ENCODE data around the gene FAM118B.

The FAM118B gene

DNA sequence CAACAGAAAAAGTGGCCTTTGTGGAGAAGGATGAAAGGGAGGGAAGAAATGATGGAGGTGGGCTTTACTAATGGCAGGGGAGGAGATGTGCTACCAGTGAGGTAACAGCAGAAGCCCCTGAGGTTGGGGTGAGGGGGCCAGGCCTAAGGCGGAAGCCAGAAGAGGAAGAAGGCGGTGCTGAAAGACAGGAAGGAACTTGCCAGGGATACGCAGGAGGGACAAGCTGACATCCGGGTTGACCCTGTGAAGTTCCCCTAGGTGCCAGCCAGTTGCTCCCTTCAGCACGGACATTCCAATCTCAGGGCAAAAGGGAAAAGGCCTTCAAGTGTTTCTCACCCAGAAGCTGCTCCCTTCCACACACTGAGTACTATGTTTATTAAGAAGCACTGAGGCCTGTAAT lies 69.0 kb downstream of the FAM118B start:
- Histone ChIP-seq H3K27ac (ENCODE audit: low read depth, low read length) (no peak overlapping the region), H3K36me3 (ENCODE audit: insufficient read depth, low read length) (peaks cover 25% of the 10 kb centered on the region), H3K27me3 (ENCODE audit: insufficient read depth, low read length) (peaks cover 24% of the 10 kb centered on the region), H3K9me3 (ENCODE audit: insufficient read depth, low read depth, low read length) (no peaks in the 10 kb centered on the region), H3K4me1 (ENCODE audit: insufficient read depth, low read length) (peaks cover 9% of the 10 kb centered on the region), H3K9ac (ENCODE audit: low read depth, low read length) (no peak overlapping the region), H3K4me3 (ENCODE audit: low read length) (no peak overlapping the region)
- WGBS: 89% methylated on average over 5 of the region's 5 CpGs

DNA sequence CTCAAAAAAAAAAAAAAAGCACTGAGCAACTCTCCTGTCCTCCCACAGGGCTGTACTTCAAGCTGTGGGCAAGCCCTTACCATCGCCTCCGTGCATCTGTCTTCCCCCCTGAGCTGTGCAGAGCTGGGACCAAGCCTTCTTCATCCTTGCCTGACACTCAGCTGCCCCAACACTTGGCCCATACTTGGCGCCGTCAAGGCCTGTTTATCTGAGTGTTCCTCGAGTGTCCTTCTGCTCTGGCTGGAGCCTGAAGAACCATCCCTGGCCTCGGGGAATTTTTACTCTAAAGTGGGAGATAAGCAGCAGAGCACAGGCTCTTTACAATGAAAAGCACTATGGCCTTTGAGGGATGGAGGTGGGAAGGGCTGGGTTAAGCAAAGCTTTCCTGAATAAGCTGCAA lies 69.7 kb downstream of the FAM118B start:
- Histone ChIP-seq H3K27me3 (ENCODE audit: insufficient read depth, low read length) (peaks cover 24% of the 10 kb centered on the region), H3K9ac (ENCODE audit: low read depth, low read length) (no peak overlapping the region), H3K36me3 (ENCODE audit: insufficient read depth, low read length) (peaks cover 18% of the 10 kb centered on the region), H3K4me3 (ENCODE audit: low read length) (no peak overlapping the region), H3K9me3 (ENCODE audit: insufficient read depth, low read depth, low read length) (no peaks in the 10 kb centered on the region), H3K4me1 (ENCODE audit: insufficient read depth, low read length) (peaks cover 9% of the 10 kb centered on the region), H3K27ac (ENCODE audit: low read depth, low read length) (no peak overlapping the region)
- 89% methylated on average over 6 of the region's 6 CpGs for WGBS

GRCh38 chr11:126281666-126282175 lies 70.1 kb downstream of the FAM118B start:
- peaks cover 9% of the 10 kb centered on the region for H3K4me1 ChIP-seq (ENCODE audit: insufficient read depth, low read length)
- H3K4me3 ChIP-seq (ENCODE audit: low read length): peak overlapping the region; percentile 95; the same call in 1 of the 2 replicates
- H3K9ac ChIP-seq (ENCODE audit: low read depth, low read length): no peak overlapping the region
- no peak overlapping the region for H3K27ac ChIP-seq (ENCODE audit: low read depth, low read length)
- WGBS: 94% methylated on average over 10 of the region's 10 CpGs
- H3K36me3 ChIP-seq (ENCODE audit: insufficient read depth, low read length): peaks cover 16% of the 10 kb centered on the region
- H3K9me3 ChIP-seq (ENCODE audit: insufficient read depth, low read depth, low read length): no peaks in the 10 kb centered on the region
- H3K27me3 ChIP-seq (ENCODE audit: insufficient read depth, low read length): peaks cover 24% of the 10 kb centered on the region

GRCh38 chr11:126282361-126282735 lies 70.8 kb downstream of the FAM118B start:
- no peak overlapping the region for H3K27ac ChIP-seq (ENCODE audit: low read depth, low read length)

GRCh38 chr11:126282736-126283591 lies 71.4 kb downstream of the FAM118B start, which contains the start of gene TIRAP:
TIRAP (plus strand) TSS chr11:126283093; CDS start chr11:126290895, 7,802 bp downstream.
- WGBS: under 1% methylated on average over 82 of the region's 82 CpGs
- Histone ChIP-seq H3K27ac (ENCODE audit: low read depth, low read length) (peak within 1 kb of the TSS; percentile 30; the same call in 1 of the 2 replicates), H3K27me3 (ENCODE audit: insufficient read depth, low read length) (peaks cover 24% of the 10 kb centered on the region)

More at GRCh38 chr11:126282361-126282735, 70.8 kb downstream of the FAM118B start:
- H3K36me3 ChIP-seq (ENCODE audit: insufficient read depth, low read length): peaks cover 10% of the 10 kb centered on the region
- peak overlapping the region; percentile 95 for H3K4me3 ChIP-seq (ENCODE audit: low read length)
- H3K9ac ChIP-seq (ENCODE audit: low read depth, low read length): peak overlapping the region; percentile 74
- H3K4me1 ChIP-seq (ENCODE audit: insufficient read depth, low read length): peaks cover 9% of the 10 kb centered on the region
- peaks cover 24% of the 10 kb centered on the region for H3K27me3 ChIP-seq (ENCODE audit: insufficient read depth, low read length)
- H3K9me3 ChIP-seq (ENCODE audit: insufficient read depth, low read depth, low read length): no peaks in the 10 kb centered on the region
- 15% methylated on average over 13 of the region's 15 CpGs for WGBS

GRCh38 chr11:126284829-126285228 lies 73.2 kb downstream of the FAM118B start:
- Histone ChIP-seq H3K9ac (ENCODE audit: low read depth, low read length) (no peak overlapping the region), H3K27me3 (ENCODE audit: insufficient read depth, low read length) (peaks cover 24% of the 10 kb centered on the region), H3K4me3 (ENCODE audit: low read length) (no peak overlapping the region), H3K36me3 (ENCODE audit: insufficient read depth, low read length) (no peaks in the 10 kb centered on the region), H3K9me3 (ENCODE audit: insufficient read depth, low read depth, low read length) (no peaks in the 10 kb centered on the region), H3K4me1 (ENCODE audit: insufficient read depth, low read length) (peaks cover 9% of the 10 kb centered on the region), H3K27ac (ENCODE audit: low read depth, low read length) (no peak overlapping the region)
- 92% methylated on average over 5 of the region's 6 CpGs for WGBS

More at GRCh38 chr11:126282736-126283591, 71.4 kb downstream of the FAM118B start, which contains the start of gene TIRAP:
- peak within 1 kb of the TSS; percentile 95 for H3K4me3 ChIP-seq (ENCODE audit: low read length)
- H3K4me1 ChIP-seq (ENCODE audit: insufficient read depth, low read length): peaks cover 9% of the 10 kb centered on the region
- no peaks in the 10 kb centered on the region for H3K9me3 ChIP-seq (ENCODE audit: insufficient read depth, low read depth, low read length)
- peaks cover 4% of the 10 kb centered on the region for H3K36me3 ChIP-seq (ENCODE audit: insufficient read depth, low read length)
- H3K9ac ChIP-seq (ENCODE audit: low read depth, low read length): peak within 1 kb of the TSS; percentile 74

DNA sequence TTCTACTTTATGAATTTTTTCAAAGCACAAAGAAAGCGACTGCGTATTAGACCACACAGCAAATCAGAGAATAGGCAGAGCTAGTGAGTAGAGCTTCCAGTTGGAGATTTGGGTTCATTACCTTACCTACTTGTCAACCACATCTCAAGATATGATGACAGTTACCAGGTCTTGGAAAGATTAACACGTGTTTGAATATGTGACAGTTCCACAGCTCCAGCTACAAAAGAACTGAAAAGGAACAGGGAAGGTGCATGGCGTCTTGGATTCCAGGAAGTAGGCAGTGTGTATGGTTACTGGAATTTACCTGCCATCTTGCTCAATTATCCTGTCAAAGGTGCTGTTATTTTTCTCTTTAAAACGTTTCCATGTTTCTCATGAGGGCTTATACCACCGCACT lies 76.7 kb downstream of the FAM118B start:
- 92% methylated on average over 5 of the region's 6 CpGs for WGBS
- Histone ChIP-seq H3K27ac (ENCODE audit: low read depth, low read length) (no peak overlapping the region), H3K27me3 (ENCODE audit: insufficient read depth, low read length) (peaks cover 10% of the 10 kb centered on the region), H3K9me3 (ENCODE audit: insufficient read depth, low read depth, low read length) (no peaks in the 10 kb centered on the region), H3K36me3 (ENCODE audit: insufficient read depth, low read length) (peaks cover 6% of the 10 kb centered on the region), H3K9ac (ENCODE audit: low read depth, low read length) (no peak overlapping the region), H3K4me1 (ENCODE audit: insufficient read depth, low read length) (peaks cover 5% of the 10 kb centered on the region), H3K4me3 (ENCODE audit: low read length) (no peak overlapping the region)

DNA sequence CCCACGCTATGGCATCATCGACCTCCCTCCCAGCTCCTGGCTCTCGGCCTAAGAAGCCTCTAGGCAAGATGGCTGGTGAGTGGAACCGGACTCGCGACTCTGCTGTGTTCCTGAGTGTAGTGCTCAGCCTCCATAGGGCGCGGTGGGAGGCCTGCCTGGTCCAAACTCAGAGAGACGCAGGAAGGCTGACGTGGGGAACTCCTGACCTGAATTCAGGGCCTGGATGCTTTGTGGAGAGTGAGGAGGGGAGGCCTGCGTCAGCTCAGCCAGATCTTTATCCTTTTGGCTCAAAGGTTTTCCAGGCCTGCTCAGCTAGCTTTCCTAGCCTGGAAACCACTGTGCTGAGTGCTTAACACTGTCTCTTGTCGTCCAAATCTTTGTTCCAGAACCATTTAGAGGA lies 79.3 kb downstream of the FAM118B start:
- no peak overlapping the region for H3K27ac ChIP-seq (ENCODE audit: low read depth, low read length)
- no peak overlapping the region for H3K9ac ChIP-seq (ENCODE audit: low read depth, low read length)
- no peaks in the 10 kb centered on the region for H3K27me3 ChIP-seq (ENCODE audit: insufficient read depth, low read length)
- H3K4me3 ChIP-seq (ENCODE audit: low read length): no peak overlapping the region
- no peaks in the 10 kb centered on the region for H3K9me3 ChIP-seq (ENCODE audit: insufficient read depth, low read depth, low read length)
- WGBS: 92% methylated on average over 12 of the region's 12 CpGs
- H3K4me1 ChIP-seq (ENCODE audit: insufficient read depth, low read length): no peaks in the 10 kb centered on the region
- H3K36me3 ChIP-seq (ENCODE audit: insufficient read depth, low read length): peaks cover 20% of the 10 kb centered on the region

GRCh38 chr11:126293726-126294125 lies 82.1 kb downstream of the FAM118B start:
- no peaks in the 10 kb centered on the region for H3K9me3 ChIP-seq (ENCODE audit: insufficient read depth, low read depth, low read length)
- no peak overlapping the region for H3K4me3 ChIP-seq (ENCODE audit: low read length)
- no peak overlapping the region for H3K27ac ChIP-seq (ENCODE audit: low read depth, low read length)
- H3K4me1 ChIP-seq (ENCODE audit: insufficient read depth, low read length): no peaks in the 10 kb centered on the region
- no peaks in the 10 kb centered on the region for H3K27me3 ChIP-seq (ENCODE audit: insufficient read depth, low read length)
- WGBS: 94% methylated on average over 5 of the region's 5 CpGs
- no peak overlapping the region for H3K9ac ChIP-seq (ENCODE audit: low read depth, low read length)
- peaks cover 23% of the 10 kb centered on the region for H3K36me3 ChIP-seq (ENCODE audit: insufficient read depth, low read length)

GRCh38 chr11:126297004-126297403 lies 85.4 kb downstream of the FAM118B start:
- H3K9me3 ChIP-seq (ENCODE audit: insufficient read depth, low read depth, low read length): no peaks in the 10 kb centered on the region
- H3K9ac ChIP-seq (ENCODE audit: low read depth, low read length): no peak overlapping the region
- no peak overlapping the region for H3K27ac ChIP-seq (ENCODE audit: low read depth, low read length)
- peaks cover 23% of the 10 kb centered on the region for H3K36me3 ChIP-seq (ENCODE audit: insufficient read depth, low read length)
- no peaks in the 10 kb centered on the region for H3K4me1 ChIP-seq (ENCODE audit: insufficient read depth, low read length)
- H3K27me3 ChIP-seq (ENCODE audit: insufficient read depth, low read length): no peaks in the 10 kb centered on the region
- no peak overlapping the region for H3K4me3 ChIP-seq (ENCODE audit: low read length)
- 96% methylated on average over 2 of the region's 2 CpGs for WGBS

DNA sequence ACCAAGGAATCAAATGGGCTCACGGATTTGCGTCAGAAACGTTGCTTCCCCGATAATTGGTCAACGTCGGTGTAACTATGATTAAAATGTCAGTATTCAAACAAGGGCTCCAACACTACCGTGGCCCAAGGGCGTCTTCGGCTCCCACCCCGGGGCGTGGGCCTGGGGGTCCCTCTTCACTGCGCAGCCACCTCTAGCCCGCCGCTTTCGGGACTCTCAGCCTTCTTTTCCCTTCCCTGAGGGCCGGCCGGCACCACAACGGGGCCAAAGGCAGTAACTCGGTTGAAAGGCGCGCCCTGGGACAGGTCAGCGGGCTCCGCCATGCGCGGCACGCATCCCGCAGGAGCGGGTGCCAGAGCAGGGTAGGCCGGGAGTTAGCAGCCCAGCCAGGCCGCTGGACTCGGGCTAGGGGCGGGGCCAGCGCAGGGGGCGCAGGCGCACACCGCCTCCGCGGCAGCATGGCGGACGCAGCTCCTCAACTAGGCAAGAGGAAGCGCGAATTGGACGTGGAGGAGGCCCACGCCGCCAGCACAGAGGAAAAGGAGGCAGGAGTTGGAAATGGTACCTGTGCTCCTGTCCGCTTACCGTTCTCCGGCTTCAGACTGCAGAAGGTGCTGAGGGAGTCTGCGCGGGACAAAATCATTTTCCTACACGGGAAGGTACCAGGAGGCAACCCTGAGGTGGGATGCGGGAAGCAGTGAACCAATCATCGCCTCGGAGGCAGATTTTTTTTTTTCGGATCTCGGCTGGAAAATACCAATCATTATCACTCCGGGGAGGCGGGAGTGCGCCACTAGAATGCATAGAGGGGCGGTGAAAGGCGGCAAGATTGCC lies 92.3 kb downstream of the FAM118B start, which contains the start of gene DCPS:
Gene DCPS (plus strand): TSS at position 438 of the 834 bp plus-strand sequence. CDS start 21 bp downstream, at position 459.
- H3K9me3 ChIP-seq (ENCODE audit: insufficient read depth, low read depth, low read length): no peaks in the 10 kb centered on the region
- peaks cover 11% of the 10 kb centered on the region for H3K36me3 ChIP-seq (ENCODE audit: insufficient read depth, low read length)
- H3K4me3 ChIP-seq (ENCODE audit: low read length): peak within 1 kb of the TSS; percentile 91
- H3K27ac ChIP-seq (ENCODE audit: low read depth, low read length): peak within 1 kb of the TSS; percentile 91
- no peaks in the 10 kb centered on the region for H3K27me3 ChIP-seq (ENCODE audit: insufficient read depth, low read length)
- peak within 1 kb of the TSS; percentile 93 for H3K9ac ChIP-seq (ENCODE audit: low read depth, low read length)
- peaks cover 8% of the 10 kb centered on the region; the same call in 1 of the 2 replicates for H3K4me1 ChIP-seq (ENCODE audit: insufficient read depth, low read length)
- 2% methylated on average over 61 of the region's 61 CpGs for WGBS
